Choroid plexus epithelial cell (primary cell): ENCODE measurements around the gene ZNF316.
A peak's percentile ranks its signal among the peaks of the same experiment; 100 is the strongest.

Experiments used
- DNase-seq: peaks from one replicate; pipeline ENCODE4 v3.0.0-alpha.2; 2010; ENCODE audit warnings: low read depth
- H3K4me3 ChIP-seq: 2 replicates; pipeline ENCODE4 v1.5.1; 2011; ENCODE audit warnings: low read depth, mild to moderate bottlenecking, control low read depth, low read length, moderate library complexity
- CTCF ChIP-seq: conservative IDR thresholded peaks from 2 replicates; pipeline ENCODE4 v1.5.1; 2011; ENCODE audit warnings: low read depth, mild to moderate bottlenecking, control low read depth, inconsistent platforms, low read length, moderate library complexity

Gene ZNF316

GRCh38 chr7:6614953-6615722 is 22.0 kb upstream of the ZNF316 start, which contains the start of gene ZNF853:
Gene ZNF853 (plus strand): TSS chr7:6615610. CDS start chr7:6616175, 565 bp downstream.
- peak within 1 kb of the TSS; percentile 47 for H3K4me3 ChIP-seq
- DNase-seq = no peak

GRCh38 chr7:6615723-6616555 is 21.2 kb upstream of the ZNF316 start:
- H3K4me3 ChIP-seq = peak overlapping the region; percentile 47
- no peak for DNase-seq
- no peak for TF ChIP-seq CTCF

More at GRCh38 chr7:6614953-6615722, 22.0 kb upstream of the ZNF316 start, which contains the start of gene ZNF853:
- no peak for TF ChIP-seq CTCF

- TF ChIP-seq CTCF = no peak
These were observed 20.1 kb upstream of the ZNF316 start for GRCh38 chr7:6616854-6617643.

GRCh38 chr7:6618621-6619020 is 18.5 kb upstream of the ZNF316 start:
- H3K4me3 ChIP-seq = no peak overlapping the region
- no peak for TF ChIP-seq CTCF
- no peak for DNase-seq

More at GRCh38 chr7:6616854-6617643, 20.1 kb upstream of the ZNF316 start:
- no peak overlapping the region for H3K4me3 ChIP-seq
- DNase-seq = no peak

- no peak overlapping the region for H3K4me3 ChIP-seq
- no peak for TF ChIP-seq CTCF
- no peak for DNase-seq
These were observed 17.2 kb upstream of the ZNF316 start for GRCh38 chr7:6619961-6620360.

GRCh38 chr7:6621195-6622133 is 15.7 kb upstream of the ZNF316 start:
- H3K4me3 ChIP-seq = no peak overlapping the region
- no peak for TF ChIP-seq CTCF
- DNase-seq = peak; percentile 23
